GM23248 (cell line): ENCODE results near the gene LAMA2. TPM values are rescaled to one million over a fixed set of nuclear protein-coding genes. Genes with fewer than 3 reads are reported as not detected.
A peak's percentile ranks its signal among the peaks of the same experiment; 100 is the strongest.

Experiments
- DNase-seq: peaks from one replicate; pipeline ENCODE4 v3.0.0-alpha.2; 2015
- H2AFZ ChIP-seq: fragments of 200-600 bp; sonication (generic); 2 replicates; pipeline ENCODE4 v1.6.1; 2016; ENCODE audit warnings: antibody characterized with exemption
- H3F3A ChIP-seq: fragments of 200-600 bp; sonication (generic); 2 replicates; pipeline ENCODE4 v1.6.1; 2016; ENCODE audit warnings: mild to moderate bottlenecking, antibody characterized with exemption, mixed run types; ENCODE audit not compliant: insufficient read depth
- H3K27ac ChIP-seq: fragments of 200-600 bp; sonication (generic); 2 replicates; pipeline ENCODE4 v1.5.1; 2016; ENCODE audit warnings: mild to moderate bottlenecking
- H3K27me3 ChIP-seq: fragments of 200-600 bp; sonication (generic); replicated peaks from 2 replicates; pipeline ENCODE4 v1.6.1; 2016; ENCODE audit warnings: mild to moderate bottlenecking; ENCODE audit not compliant: insufficient read depth
- H3K36me3 ChIP-seq: fragments of 200-600 bp; sonication (generic); 2 replicates; pipeline ENCODE4 v1.6.1; 2016; ENCODE audit warnings: low read depth, mild to moderate bottlenecking
- H3K4me1 ChIP-seq: fragments of 200-600 bp; sonication (generic); 2 replicates; pipeline ENCODE4 v1.6.1; 2016; ENCODE audit warnings: mild to moderate bottlenecking; ENCODE audit not compliant: insufficient read depth
- H3K4me2 ChIP-seq: fragments of 200-600 bp; sonication (generic); one replicate; pipeline ENCODE4 v1.6.1; 2016; ENCODE audit warnings: mild to moderate bottlenecking; ENCODE audit not compliant: unreplicated experiment
- H3K4me3 ChIP-seq: fragments of 200-600 bp; sonication (generic); 2 replicates; pipeline ENCODE4 v1.5.1; 2016; ENCODE audit warnings: mild to moderate bottlenecking
- H3K79me2 ChIP-seq: fragments of 200-600 bp; sonication (generic); 2 replicates; pipeline ENCODE4 v1.6.1; 2016; ENCODE audit warnings: mild to moderate bottlenecking; ENCODE audit not compliant: insufficient read depth
- H3K9ac ChIP-seq: fragments of 200-600 bp; sonication (generic); 2 replicates; pipeline ENCODE4 v1.6.1; 2016; ENCODE audit warnings: mild to moderate bottlenecking
- H3K9me2 ChIP-seq: fragments of 200-600 bp; sonication (generic); 2 replicates; pipeline ENCODE4 v1.6.1; 2016; ENCODE audit warnings: mixed run types, mild to moderate bottlenecking, moderate library complexity; ENCODE audit not compliant: insufficient read depth
- H3K9me3 ChIP-seq: fragments of 200-600 bp; sonication (generic); one replicate; pipeline ENCODE4 v1.6.1; 2017; ENCODE audit warnings: low read depth
- H4K20me1 ChIP-seq: fragments of 200-600 bp; sonication (generic); 2 replicates; pipeline ENCODE4 v1.6.0; 2016; ENCODE audit not compliant: insufficient read depth
- EZH2 ChIP-seq: fragments of 200-600 bp; sonication (generic); IDR thresholded peaks from 2 replicates; pipeline ENCODE4 v1.6.1; 2018; ENCODE audit warnings: antibody characterized with exemption, mild to moderate bottlenecking; ENCODE audit not compliant: insufficient read depth, poor library complexity, severe bottlenecking
- EZH2phosphoT487 ChIP-seq: fragments of 200-600 bp; sonication (generic); IDR thresholded peaks from 2 replicates; pipeline ENCODE4 v1.6.1; 2018; ENCODE audit warnings: antibody characterized with exemption, moderate library complexity, mild to moderate bottlenecking, low read depth; ENCODE audit not compliant: insufficient read depth
- WGBS, 2 experiments: methylation state at CpG; one replicate each; pipeline ENCODE4 v1.1.6; 2015 to 2017; ENCODE audit warnings: low lambda C conversion rate in 2 of 2, low coverage in 1 of 2; ENCODE audit errors: missing lambda C conversion rate in 2 of 2; 5-methylcytosine and 5-hydroxymethylcytosine counted together
- in situ Hi-C: fragments of 300-500 bp; cut with MboI; formaldehyde crosslinking; loops from 2 replicates; pipeline ENCODE4 v1.15.0; 2020
- polyA plus RNA-seq: library from polyadenylated mRNA; unstranded; fragments of >200 nt; fragmentation: Nextera tagmentation; extraction: Ambion mirVana; gene quantifications from 2 replicates; pipeline ENCODE4 v1.2.1, GENCODE V29; 2016
- total RNA-seq: library from RNA; depleted of rRNA; stranded (reverse); fragments of >200 nt; shearing (Covaris generic); gene quantifications from 2 replicates; pipeline ENCODE4 v1.2.3, GENCODE V29; 2014

LAMA2 gene
- total and polyA plus RNA-seq, 2 experiments from 2014 or later: 8.3 to 31.1 TPM

DNA sequence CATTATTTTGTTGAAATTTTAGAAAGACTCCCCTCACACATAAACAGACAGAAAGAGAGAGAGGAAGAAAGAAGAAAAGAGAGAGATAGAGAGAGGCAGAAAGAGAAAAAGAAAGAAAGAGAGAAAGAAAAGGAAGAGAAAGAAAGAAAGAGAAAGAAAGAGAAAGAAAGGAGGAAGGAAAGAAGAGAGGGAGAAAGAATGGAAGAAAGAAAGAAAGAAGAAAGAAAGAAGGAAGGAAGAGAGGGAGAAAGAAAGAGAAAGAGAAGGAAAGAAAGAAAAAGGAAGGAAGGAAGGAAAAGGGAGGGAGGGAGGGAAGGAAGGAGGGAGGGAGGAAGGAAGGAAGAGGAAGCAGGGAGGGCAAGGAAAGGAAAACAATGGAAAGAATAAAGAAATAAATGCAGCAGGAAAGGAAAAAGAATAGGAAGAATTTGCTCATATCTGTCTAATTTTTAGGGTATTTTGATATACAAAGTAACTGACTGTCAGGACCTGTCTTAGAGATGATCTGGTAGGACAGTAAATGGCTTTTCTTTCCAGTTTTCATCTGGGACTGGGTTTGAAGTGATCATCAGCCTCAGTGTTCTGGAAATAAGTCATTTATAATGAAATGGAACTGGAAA is 325.6 kb downstream of the LAMA2 start:
- Histone ChIP-seq H3K9me2 (no peaks in the 10 kb centered on the region), H3F3A (peaks cover 7% of the 10 kb centered on the region), H3K9me3 (no peaks in the 10 kb centered on the region), H3K27ac (no peak overlapping the region), H3K79me2 (no peaks in the 10 kb centered on the region), H4K20me1 (no peaks in the 10 kb centered on the region), H3K4me1 (peaks cover 15% of the 10 kb centered on the region), H3K9ac (no peak overlapping the region), H3K4me3 (no peak overlapping the region), H2AFZ (no peak overlapping the region), H3K36me3 (no peaks in the 10 kb centered on the region), H3K4me2 (no peak overlapping the region), H3K27me3 (no peaks in the 10 kb centered on the region)
- TF ChIP-seq EZH2phosphoT487 (no peak), EZH2 (no peak)
- DNase-seq: no peak
- in situ Hi-C loops: no loop called here

DNA sequence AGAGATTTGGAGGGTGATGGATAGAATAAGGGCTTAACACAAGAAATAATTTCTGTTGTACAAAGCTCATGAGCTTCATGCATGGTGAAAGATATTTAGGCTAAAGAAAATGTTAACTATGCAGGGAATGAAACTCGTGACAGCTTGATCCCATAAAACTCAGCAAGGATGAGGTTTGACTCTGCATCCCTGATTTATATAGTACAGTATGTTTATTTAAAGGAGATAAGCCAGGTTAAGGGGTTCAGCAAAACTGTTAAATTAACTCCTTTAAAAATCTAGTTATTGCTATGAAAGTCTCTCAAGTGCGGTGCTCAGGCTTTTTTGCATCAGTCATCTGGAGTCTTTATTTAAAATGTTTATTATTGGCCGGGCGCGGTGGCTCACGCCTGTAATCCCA is 326.4 kb downstream of the LAMA2 start:
- no peaks in the 10 kb centered on the region for H3K79me2 ChIP-seq
- no peaks in the 10 kb centered on the region for H3K9me2 ChIP-seq
- H3K36me3 ChIP-seq: no peaks in the 10 kb centered on the region
- H3K27ac ChIP-seq: no peak overlapping the region
- no peak overlapping the region for H3K4me3 ChIP-seq
- H4K20me1 ChIP-seq: no peaks in the 10 kb centered on the region
- WGBS, 2 experiments: 90 to 95% methylated on average over 6 of the region's 6 CpGs
- H2AFZ ChIP-seq: no peak overlapping the region
- TF ChIP-seq EZH2 (no peak), EZH2phosphoT487 (no peak)
- in situ Hi-C loops: no loop called here
- H3K9me3 ChIP-seq: no peaks in the 10 kb centered on the region
- H3K4me2 ChIP-seq: no peak overlapping the region
- DNase-seq: no peak
- H3F3A ChIP-seq: peaks cover 7% of the 10 kb centered on the region
- no peak overlapping the region for H3K9ac ChIP-seq
- no peaks in the 10 kb centered on the region for H3K27me3 ChIP-seq
- H3K4me1 ChIP-seq: peaks cover 15% of the 10 kb centered on the region

DNA sequence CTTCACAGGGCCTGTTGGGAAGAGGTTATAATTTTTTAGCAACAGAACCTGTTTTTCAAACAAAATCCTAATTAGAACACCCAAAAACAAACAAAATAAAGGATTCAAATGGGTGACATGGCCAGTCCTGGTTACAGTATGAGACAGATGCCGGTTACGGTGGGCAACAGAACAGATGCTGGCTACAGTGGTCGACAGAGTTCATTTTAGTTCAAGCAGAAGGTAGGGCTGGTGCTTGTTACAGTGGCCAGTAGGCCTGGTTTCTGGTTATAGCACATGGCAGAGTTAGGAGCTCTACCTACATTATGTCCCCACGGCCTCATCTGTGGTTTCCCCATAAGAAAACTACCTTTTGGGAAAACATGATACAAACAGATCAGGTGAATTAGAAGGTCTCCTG is 327.7 kb downstream of the LAMA2 start:
- Histone ChIP-seq H3K9me3 (no peaks in the 10 kb centered on the region), H3K4me1 (peaks cover 16% of the 10 kb centered on the region), H3K27ac (no peak overlapping the region), H3K9me2 (no peaks in the 10 kb centered on the region), H2AFZ (no peak overlapping the region), H3K4me3 (no peak overlapping the region), H3F3A (peaks cover 7% of the 10 kb centered on the region), H3K4me2 (no peak overlapping the region), H3K27me3 (no peaks in the 10 kb centered on the region), H3K79me2 (no peaks in the 10 kb centered on the region), H4K20me1 (no peaks in the 10 kb centered on the region), H3K9ac (no peak overlapping the region), H3K36me3 (no peaks in the 10 kb centered on the region)
- in situ Hi-C loops: no loop called here
- 88 to 90% methylated on average over 4 of the region's 4 CpGs for WGBS, 2 experiments
- TF ChIP-seq EZH2phosphoT487 (no peak), EZH2 (no peak)
- no peak for DNase-seq

- peaks cover 7% of the 10 kb centered on the region for H3F3A ChIP-seq
- H3K4me2 ChIP-seq: no peak overlapping the region
- peaks cover 23% of the 10 kb centered on the region for H3K4me1 ChIP-seq
- H3K36me3 ChIP-seq: no peaks in the 10 kb centered on the region
- no peaks in the 10 kb centered on the region for H3K27me3 ChIP-seq
- TF ChIP-seq EZH2 (no peak), EZH2phosphoT487 (no peak)
- H3K9ac ChIP-seq: peak overlapping the region; percentile 32; the same call in 1 of the 2 replicates
- H2AFZ ChIP-seq: no peak overlapping the region
- 87 to 100% methylated on average over 1 of the region's 1 CpG for WGBS, 2 experiments
- H3K4me3 ChIP-seq: no peak overlapping the region
- H3K27ac ChIP-seq: peak overlapping the region; percentile 61
- peak; percentile 4 for DNase-seq
- H3K9me2 ChIP-seq: no peaks in the 10 kb centered on the region
- no peaks in the 10 kb centered on the region for H4K20me1 ChIP-seq
- in situ Hi-C loops: no loop called here
- H3K79me2 ChIP-seq: no peaks in the 10 kb centered on the region
- no peaks in the 10 kb centered on the region for H3K9me3 ChIP-seq
Measured at GRCh38 chr6:129211626-129212025, 328.7 kb downstream of the LAMA2 start.
